CD4-positive, alpha-beta T cell treated with Interleukin-15 for 4 hours (primary cell): ENCODE results near the gene LRCH4.

Experiments
- DNase-seq: peaks from one replicate; pipeline ENCODE4 v3.0.0-alpha.2; 2020; ENCODE audit warnings: low spot score

LRCH4 gene

DNA sequence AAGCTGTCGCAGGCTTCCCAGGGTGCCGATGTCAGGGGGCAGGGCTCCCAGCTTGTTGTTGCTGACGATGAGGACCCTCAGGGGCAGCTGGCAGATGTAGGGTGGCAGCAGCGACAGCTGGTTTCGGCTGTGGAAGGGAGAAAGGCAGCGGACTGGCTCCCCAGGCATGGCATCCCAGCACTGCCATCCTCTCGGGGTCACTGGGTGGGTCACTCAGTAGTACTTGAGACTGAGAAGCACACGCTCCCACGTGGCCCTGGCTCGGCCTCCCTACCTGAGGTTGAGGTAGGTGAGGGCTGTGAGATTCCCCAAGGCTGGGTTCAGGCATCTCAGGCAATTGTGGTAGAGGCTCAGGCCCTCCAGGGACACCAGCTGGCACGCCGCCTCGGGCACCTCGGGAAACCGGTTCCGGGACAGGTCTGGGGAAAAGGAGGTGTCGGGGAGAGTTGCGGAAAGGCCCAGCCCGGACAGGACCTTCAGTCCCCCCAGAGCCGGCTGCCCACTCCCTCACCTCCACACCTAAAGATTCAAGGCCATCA lies 3.8 kb downstream of the LRCH4 start:
- DNase-seq = no peak

DNA sequence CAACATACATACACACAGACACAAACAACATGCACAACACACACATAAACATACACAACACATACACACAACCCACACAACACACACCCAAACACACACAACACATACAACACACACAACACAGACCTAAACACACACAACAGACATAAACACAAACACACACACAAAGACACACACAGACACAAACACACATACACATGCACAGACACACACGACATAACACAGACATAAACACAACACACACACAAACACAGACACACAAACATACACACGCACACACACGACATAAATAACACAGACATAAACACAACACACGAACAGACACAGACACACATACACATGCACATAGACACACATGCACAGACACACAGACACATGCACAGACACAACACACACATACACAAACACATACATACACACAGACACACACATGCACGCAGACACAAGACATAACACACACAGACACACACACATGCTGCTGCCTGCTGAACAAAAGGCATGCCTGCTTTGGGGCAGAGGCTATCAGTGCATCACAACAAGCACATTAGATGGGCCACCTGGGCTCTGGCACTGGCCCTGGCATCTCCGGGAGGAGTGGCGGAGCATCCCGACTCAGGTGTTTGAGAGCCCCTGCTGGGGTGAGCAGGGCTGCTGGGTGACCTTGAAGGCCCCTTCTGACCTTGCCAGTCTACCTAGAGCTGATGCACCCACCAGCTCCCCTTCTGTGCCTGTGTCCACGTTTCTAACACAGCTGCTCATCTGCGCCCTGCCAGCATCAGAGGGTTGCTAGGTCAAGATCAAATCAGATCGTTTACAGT lies 5.3 kb downstream of the LRCH4 start:
- DNase-seq = no peak

DNA sequence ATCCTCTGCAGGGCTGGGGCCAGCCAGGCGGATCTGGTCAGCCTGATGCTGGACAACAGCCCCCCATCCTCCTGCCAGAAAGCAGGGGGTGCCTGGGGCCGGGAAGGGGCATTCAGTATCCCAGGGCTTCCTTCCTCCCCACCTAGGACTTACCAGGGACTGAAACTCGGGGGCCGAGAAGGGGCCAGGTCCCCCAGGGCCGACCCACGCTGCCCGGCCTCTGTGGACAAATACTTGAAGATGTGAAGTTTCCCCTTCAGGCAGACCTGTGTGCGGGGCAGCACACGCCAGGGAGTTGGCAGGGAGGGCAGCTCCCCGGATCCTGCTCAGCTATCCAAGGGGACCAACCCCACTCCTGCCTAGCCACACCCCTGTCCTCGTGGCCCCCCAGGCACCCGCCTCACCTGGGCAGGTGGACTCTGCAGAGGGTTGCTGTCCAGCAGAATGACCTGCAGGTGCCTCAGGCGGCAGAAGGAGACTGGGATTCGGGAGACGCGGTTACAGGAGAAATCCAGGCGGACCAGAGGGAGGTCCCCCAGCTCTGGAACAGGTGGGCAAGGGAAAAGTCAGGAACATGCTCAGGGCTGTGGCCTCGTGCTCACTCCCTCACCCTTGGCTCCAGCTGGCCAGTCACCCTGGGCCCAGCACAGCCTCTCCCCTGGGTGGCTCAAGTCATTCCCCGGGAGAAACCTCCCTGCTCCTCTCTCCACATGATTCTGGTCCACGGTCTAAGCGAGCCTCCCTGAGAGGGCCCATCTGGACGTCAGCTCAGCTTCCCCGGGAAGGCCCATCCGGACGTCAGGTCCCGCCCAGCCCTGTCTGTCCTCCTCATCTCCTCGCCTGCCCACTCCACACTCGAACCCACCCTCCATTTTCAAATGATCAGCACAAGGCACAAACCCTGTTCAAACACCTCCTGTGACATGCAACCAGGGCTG lies 7.4 kb downstream of the LRCH4 start:
- no peak for DNase-seq

- no peak for DNase-seq
These were observed 8.4 kb downstream of the LRCH4 start for GRCh38 chr7:100577507-100577906.

GRCh38 chr7:100577103-100577502 lies 8.8 kb downstream of the LRCH4 start:
- DNase-seq = no peak

DNA sequence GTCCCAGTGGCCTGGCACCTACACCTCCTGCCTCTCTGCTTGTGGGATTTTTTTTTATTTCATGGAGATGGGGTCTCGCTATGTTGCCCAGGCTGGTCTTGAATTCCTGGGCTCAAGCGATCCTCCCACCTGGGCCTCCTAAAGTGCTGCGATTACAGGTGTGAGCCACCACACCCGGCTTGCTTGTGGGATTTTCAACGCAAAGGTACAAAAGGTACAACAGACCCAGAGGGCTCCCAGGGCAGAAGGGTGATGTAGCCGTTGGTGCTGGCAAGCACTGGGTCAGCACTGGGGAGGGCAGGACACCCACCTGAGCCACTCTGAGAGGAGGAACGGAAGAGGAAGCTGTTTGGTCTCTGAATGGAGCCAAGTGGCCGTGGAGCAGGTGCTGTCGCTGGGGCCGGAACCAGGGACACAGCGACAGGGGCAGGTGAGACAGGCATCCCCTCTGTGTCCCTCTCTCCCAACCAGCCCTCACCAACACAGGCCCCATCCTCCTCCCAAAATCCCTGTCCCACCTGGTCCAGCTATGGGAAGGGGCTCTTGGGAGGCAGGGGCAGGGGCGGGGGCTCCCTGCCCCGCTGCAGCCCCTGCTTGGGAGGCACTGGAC lies 9.4 kb downstream of the LRCH4 start:
- DNase-seq = no peak

DNA sequence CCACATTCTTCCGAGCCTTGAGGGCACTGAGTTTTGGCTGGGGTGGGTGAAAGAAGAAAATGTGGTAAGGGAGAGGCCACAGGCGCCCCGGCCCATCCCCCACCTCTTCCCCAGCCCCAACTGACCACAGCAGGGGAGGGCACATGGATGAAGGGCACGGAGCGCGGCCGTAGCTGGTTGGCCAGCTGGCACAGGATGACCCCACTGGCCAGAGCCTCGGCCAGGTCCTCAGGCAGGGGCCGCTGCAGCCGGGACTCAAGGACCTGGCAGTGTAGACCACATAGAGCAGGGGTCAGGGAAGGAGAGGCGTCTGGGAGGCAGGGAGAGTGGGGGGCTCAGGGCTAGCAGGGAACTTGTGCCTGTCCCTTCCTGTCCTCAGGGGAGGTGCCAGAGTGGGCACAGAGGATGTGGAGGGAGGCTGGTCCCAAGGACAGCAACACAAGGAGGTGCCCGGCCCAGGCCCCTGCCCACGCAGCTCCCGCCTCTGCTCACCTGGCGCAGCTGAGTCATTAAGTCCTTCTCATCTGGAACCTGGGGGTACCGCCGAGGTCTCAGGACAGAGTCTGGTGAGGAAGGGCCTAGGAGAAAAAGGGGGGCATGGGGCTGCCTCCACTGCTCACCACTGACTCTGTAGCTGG lies 10.1 kb downstream of the LRCH4 start:
- no peak for DNase-seq

DNA sequence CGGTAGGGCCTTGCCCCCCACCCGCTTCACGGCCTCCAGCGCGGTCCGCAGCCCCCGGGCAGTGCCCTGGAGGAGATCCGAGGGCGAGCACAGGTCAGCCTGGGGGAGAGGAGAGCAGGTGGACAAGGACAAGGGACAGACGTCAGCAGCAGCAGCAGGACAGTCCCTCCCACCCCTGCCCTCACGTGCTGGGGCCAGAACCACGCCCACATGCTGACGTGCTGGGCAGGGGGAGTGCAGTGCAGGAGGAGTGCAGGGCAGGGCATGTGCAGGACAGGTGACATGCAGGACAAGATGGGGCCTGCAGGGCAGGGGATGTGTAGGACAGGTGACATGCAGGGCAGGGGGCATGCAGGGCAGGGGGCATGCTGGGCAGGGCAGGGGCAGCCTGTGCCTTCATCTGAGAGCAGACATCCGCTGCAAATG lies 10.7 kb downstream of the LRCH4 start:
- no peak for DNase-seq

DNA sequence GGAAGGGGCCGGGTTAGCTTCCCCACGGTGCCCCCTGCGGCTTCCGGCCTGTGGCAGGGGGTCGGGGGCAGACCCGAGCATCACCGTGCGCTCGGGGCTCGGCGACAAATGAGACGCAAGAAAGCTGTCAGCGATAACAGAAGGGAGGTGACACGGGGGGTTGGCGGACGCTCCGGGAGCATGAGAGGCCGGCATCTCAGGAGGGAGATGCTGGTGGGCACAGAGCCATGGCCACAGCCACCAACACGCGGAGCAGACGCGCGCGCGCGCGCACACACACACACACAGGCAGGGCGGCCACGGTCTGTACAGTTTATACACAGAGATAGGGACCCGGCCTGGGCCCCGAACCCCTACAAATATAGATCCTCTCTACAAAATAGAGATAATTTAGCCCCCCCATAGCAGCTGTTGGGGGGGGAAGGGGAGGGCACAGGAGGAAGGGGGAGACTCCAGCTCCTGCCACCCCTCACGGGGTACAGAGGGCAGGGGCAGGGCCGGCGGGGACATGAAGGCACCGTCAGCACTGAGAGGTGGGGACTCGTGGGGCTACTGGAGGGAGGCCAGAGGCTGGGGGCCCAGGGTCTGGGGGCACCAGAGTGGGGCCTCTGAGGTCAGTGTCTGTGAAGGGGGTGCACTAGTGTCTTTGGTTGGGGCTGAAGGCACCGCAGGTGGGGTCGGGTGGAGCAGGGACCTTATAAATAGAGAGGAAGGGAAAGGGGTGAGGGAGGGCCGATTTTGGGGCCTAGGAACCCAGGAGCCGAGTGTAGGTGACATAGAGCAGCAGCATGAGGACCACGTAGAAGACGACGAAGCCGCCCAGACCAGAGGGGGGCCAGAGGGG lies 11.3 kb downstream of the LRCH4 start:
- no peak for DNase-seq

GRCh38 chr7:100573691-100574361 lies 12.1 kb downstream of the LRCH4 start, which contains the start of gene SAP25:
Gene SAP25 (minus strand): TSS chr7:100573900. CDS start chr7:100573742, 158 bp downstream.
- no peak for DNase-seq

GRCh38 chr7:100572949-100573675 lies 12.8 kb downstream of the LRCH4 start:
- DNase-seq = no peak

DNA sequence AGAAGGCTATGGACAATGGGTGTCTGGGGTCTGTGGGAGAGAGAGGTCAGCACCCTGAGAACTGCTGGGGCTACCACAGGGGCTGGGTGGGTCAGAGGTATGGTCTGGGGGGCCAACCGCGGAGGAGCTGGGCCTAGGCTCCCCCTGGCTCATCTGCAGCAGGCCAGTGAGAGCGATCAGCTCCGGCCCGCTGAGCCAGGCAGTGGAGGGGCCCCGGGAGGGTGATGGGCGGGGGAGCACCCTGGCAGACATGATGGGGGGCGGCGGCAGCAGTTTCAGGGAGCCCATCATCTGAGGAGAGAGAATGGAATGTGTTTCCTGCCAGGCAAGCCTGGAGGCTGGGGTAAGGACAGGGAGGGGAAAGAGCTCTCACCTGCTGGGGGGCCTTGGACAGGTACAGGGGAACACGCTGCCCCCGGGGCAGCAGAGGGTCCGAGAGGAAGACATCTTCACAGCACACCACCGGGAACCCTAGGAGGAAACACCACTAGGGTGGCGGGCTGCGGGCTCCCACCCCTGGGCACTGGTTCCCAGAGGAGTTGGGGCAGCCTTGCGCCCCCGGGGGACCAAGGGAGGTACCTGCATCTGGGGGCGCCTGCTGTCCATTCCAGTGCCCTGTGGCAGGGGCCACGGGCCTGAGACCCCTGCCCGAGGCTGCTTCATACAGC lies 13.5 kb downstream of the LRCH4 start:
- no peak for DNase-seq

GRCh38 chr7:100571829-100572116 lies 14.2 kb downstream of the LRCH4 start:
- DNase-seq = no peak

- DNase-seq = no peak
These were observed 14.7 kb downstream of the LRCH4 start for GRCh38 chr7:100570954-100571828.

DNA sequence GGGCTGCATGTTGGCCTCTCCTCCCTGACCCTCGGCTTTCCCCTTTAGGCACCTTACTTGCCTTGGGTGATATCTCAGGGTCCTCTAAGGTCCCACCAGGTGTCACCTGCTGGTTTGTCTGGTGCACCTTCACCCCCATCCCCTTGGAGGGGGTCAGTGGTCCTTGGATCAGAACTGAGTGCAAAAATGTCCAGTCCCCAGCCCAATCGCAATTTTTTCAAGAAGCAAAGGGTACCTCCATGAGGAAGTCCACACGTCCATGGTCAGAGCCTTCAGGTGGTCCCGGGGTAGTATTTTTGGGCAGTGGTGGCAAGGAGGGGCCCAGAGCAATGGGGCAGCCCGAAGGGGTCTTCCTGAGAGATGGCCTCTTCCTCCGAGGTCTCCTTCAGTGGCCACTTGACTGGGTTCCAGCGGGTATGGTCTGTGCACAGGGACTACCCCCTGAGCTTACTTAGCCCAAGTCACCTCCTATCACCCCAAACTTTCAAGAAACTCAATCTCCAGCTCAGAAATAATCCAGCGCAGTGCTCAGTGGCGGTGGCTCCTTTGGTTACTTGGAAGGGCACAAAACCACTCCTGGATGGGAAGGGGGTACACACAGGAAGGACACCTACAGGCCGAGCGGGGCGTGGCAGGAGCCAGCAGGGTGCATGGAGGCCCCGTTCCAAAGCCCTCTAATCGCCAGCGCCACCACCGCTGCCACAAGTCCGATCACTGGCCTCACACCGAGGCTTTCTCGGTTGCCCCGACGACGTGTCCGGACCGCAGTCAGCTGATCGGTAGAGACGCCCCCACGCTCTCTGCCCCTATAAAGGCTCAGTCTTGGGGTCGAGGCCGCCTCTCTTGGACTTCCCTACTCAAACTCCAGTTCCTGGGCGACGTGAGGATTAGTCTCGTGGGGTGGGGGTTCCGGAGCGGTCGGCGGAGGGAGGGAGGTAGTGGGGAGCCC lies 16.8 kb downstream of the LRCH4 start:
- peak; percentile 47 for DNase-seq

- DNase-seq = no peak
These were observed 17.6 kb downstream of the LRCH4 start for GRCh38 chr7:100568176-100568895.
